ENCODE data around the gene DDX41.

The DDX41 gene

DNA sequence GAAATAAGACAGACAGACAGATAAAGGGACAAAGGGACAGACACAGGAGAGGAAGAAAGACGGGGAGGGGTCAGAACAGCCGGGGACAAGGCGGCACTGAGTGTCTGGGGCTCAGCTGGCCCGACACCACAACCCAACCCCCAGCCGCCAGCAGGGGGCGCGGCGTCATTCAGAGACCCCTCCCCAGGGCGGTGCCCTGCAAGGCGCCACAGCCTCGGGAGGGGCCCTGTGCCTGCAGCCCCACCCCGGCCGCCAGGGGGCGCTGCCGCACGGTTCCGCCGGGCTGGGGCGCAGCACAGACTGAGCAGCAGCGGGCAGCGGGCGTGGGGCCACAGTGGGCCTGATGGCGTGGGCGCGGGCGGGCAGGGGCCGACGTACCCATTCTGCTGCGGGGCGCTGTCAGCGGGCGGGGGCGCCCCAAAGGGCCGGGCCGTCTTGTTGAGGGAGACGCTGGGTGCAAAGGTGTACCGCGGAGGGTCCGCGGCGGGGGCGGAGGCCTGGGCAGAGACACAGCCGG is 25.3 kb downstream of the DDX41 start:
- no peaks in the 10 kb centered on the region for H3F3A ChIP-seq (ENCODE audit: insufficient read depth, low read length)
- peaks cover 14% of the 10 kb centered on the region for H3K36me3 ChIP-seq (ENCODE audit: insufficient read depth, low read length)
- no peaks in the 10 kb centered on the region for H3K79me2 ChIP-seq (ENCODE audit: insufficient read depth, low read length)
- peaks cover 54% of the 10 kb centered on the region for H3K4me1 ChIP-seq (ENCODE audit: insufficient read depth, low read length, severe bottlenecking)
- peak overlapping the region; percentile 72 for H3K27ac ChIP-seq (ENCODE audit: low read depth, low read length, poor library complexity, severe bottlenecking)
- no peak overlapping the region for H2AFZ ChIP-seq (ENCODE audit: low read length)
- H3K4me2 ChIP-seq (ENCODE audit: low read length): peak overlapping the region; percentile 14; the same call in 1 of the 2 replicates
- no peak overlapping the region for H3K4me3 ChIP-seq (ENCODE audit: low read depth, low read length, poor library complexity, severe bottlenecking)
- no peak overlapping the region for H3K9ac ChIP-seq (ENCODE audit: low read length)
- H3K9me2 ChIP-seq (ENCODE audit: low read depth, low read length): no peaks in the 10 kb centered on the region
- TF ChIP-seq, protein P1, sequence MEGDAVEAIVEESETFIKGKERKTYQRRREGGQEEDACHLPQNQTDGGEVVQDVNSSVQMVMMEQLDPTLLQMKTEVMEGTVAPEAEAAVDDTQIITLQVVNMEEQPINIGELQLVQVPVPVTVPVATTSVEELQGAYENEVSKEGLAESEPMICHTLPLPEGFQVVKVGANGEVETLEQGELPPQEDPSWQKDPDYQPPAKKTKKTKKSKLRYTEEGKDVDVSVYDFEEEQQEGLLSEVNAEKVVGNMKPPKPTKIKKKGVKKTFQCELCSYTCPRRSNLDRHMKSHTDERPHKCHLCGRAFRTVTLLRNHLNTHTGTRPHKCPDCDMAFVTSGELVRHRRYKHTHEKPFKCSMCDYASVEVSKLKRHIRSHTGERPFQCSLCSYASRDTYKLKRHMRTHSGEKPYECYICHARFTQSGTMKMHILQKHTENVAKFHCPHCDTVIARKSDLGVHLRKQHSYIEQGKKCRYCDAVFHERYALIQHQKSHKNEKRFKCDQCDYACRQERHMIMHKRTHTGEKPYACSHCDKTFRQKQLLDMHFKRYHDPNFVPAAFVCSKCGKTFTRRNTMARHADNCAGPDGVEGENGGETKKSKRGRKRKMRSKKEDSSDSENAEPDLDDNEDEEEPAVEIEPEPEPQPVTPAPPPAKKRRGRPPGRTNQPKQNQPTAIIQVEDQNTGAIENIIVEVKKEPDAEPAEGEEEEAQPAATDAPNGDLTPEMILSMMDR (IDR thresholded peaks at IDR 0.05; ENCODE audit: low read length): peak; percentile 99
- no peak for TF ChIP-seq EZH2 (IDR thresholded peaks at IDR 0.05; ENCODE audit: borderline replicate concordance, low read length)
- H3K27me3 ChIP-seq (ENCODE audit: insufficient read depth, low read length): no peaks in the 10 kb centered on the region
- H4K20me1 ChIP-seq (ENCODE audit: insufficient read depth, low read length): no peaks in the 10 kb centered on the region
- no peaks in the 10 kb centered on the region for H3K9me3 ChIP-seq (ENCODE audit: low read length)

DNA sequence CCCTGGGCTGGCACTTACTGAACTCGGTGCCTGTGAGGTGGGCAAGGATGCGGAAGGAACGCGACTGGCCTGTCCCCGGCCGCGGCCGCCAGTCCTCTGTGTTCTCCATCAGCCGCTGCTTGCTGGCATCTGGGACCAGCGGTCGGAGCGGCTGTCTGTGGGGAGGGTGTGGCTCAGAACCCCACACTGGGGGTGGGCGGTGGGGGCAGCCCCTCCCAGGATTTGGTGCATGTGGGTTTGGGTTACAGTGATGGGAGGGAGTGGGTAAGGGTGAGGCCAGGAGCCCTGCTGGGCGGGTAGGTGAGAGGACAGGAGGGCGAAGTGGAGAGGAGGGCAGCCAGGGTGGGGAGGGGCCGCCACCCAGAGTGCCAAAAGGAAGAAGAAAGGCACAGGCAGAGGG is 25.8 kb downstream of the DDX41 start:
- Histone ChIP-seq H3K36me3 (ENCODE audit: insufficient read depth, low read length) (peaks cover 14% of the 10 kb centered on the region), H3K79me2 (ENCODE audit: insufficient read depth, low read length) (no peaks in the 10 kb centered on the region), H3K9ac (ENCODE audit: low read length) (no peak overlapping the region; the same call in 1 of the 2 replicates), H2AFZ (ENCODE audit: low read length) (no peak overlapping the region), H3K27me3 (ENCODE audit: insufficient read depth, low read length) (no peaks in the 10 kb centered on the region), H3F3A (ENCODE audit: insufficient read depth, low read length) (no peaks in the 10 kb centered on the region), H3K27ac (ENCODE audit: low read depth, low read length, poor library complexity, severe bottlenecking) (peak overlapping the region; percentile 72), H3K4me1 (ENCODE audit: insufficient read depth, low read length, severe bottlenecking) (peaks cover 49% of the 10 kb centered on the region), H3K4me3 (ENCODE audit: low read depth, low read length, poor library complexity, severe bottlenecking) (no peak overlapping the region), H3K9me2 (ENCODE audit: low read depth, low read length) (no peaks in the 10 kb centered on the region), H3K9me3 (ENCODE audit: low read length) (no peaks in the 10 kb centered on the region), H4K20me1 (ENCODE audit: insufficient read depth, low read length) (no peaks in the 10 kb centered on the region), H3K4me2 (ENCODE audit: low read length) (peak overlapping the region; percentile 14; the same call in 1 of the 2 replicates)
- no peak for TF ChIP-seq EZH2 (IDR thresholded peaks at IDR 0.05; ENCODE audit: borderline replicate concordance, low read length)
- TF ChIP-seq, protein P1 (IDR thresholded peaks at IDR 0.05; ENCODE audit: low read length): no peak

DNA sequence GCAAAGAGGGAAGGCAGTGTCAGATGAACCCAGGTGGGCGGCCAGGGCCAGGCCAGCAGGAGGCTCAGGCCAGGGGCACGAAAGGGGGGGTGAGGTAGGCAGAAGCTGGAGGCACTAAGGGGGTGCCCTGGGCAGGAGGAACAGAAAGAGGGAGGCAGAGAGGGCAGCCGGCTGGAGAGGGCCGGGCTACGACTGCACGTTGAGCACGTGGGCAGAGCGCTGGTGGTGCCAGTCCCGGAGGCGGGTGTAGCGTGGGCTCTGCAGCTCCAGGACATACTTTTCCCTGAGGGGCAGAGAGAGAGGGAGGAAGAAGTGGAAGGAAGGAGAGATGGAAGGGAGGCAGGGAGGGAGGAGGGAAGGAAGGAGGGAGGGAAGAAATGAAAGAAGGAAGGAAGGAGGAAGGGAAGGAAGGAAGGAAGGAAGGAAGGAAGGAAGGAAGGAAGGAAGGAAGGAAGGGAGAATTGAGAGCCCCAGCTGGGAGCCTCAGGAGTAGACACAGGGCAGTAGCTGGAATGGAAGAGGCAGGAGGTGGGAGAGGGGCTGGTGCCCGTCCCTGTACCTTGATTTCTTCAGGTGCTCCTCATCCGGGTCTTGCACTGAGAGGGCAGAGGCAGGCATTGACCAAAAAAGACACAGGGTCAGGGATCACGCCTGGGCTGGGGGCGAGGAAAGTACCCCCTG is 26.3 kb downstream of the DDX41 start:
- TF ChIP-seq, protein P1 (IDR thresholded peaks at IDR 0.05; ENCODE audit: low read length): no peak
- no peak for TF ChIP-seq EZH2 (IDR thresholded peaks at IDR 0.05; ENCODE audit: borderline replicate concordance, low read length)
- Histone ChIP-seq H3K27me3 (ENCODE audit: insufficient read depth, low read length) (no peaks in the 10 kb centered on the region), H3K9me2 (ENCODE audit: low read depth, low read length) (no peaks in the 10 kb centered on the region), H3K9me3 (ENCODE audit: low read length) (no peaks in the 10 kb centered on the region), H3F3A (ENCODE audit: insufficient read depth, low read length) (no peaks in the 10 kb centered on the region), H3K4me3 (ENCODE audit: low read depth, low read length, poor library complexity, severe bottlenecking) (peak overlapping the region; percentile 33), H3K36me3 (ENCODE audit: insufficient read depth, low read length) (peaks cover 14% of the 10 kb centered on the region), H3K4me1 (ENCODE audit: insufficient read depth, low read length, severe bottlenecking) (peaks cover 44% of the 10 kb centered on the region), H4K20me1 (ENCODE audit: insufficient read depth, low read length) (no peaks in the 10 kb centered on the region), H3K9ac (ENCODE audit: low read length) (peak overlapping the region; percentile 7; the same call in 1 of the 2 replicates), H3K4me2 (ENCODE audit: low read length) (peak overlapping the region; percentile 55; the same call in 1 of the 2 replicates), H3K27ac (ENCODE audit: low read depth, low read length, poor library complexity, severe bottlenecking) (peak overlapping the region; percentile 72), H2AFZ (ENCODE audit: low read length) (no peak overlapping the region), H3K79me2 (ENCODE audit: insufficient read depth, low read length) (no peaks in the 10 kb centered on the region)

Data from OCI-LY1 (cell line).